Liver (tissue), 2 donors: ENCODE data around the gene PTRH1.

Experiments used
- YY1 ChIP-seq: IDR thresholded peaks from 2 replicates; pipeline ENCODE4 v1.6.1; 2016; ENCODE audit warnings: antibody characterized with exemption, mild to moderate bottlenecking
- TF ChIP-seq, protein P1 (sequence below): fragments of 150-350 bp; IDR thresholded peaks from 2 replicates; pipeline ENCODE4 v1.5.1; 2017; ENCODE audit warnings: improper control_type of control experiment, low read depth, low read length; ENCODE audit not compliant: missing input control
- donor health status: healthy.

DNA sequence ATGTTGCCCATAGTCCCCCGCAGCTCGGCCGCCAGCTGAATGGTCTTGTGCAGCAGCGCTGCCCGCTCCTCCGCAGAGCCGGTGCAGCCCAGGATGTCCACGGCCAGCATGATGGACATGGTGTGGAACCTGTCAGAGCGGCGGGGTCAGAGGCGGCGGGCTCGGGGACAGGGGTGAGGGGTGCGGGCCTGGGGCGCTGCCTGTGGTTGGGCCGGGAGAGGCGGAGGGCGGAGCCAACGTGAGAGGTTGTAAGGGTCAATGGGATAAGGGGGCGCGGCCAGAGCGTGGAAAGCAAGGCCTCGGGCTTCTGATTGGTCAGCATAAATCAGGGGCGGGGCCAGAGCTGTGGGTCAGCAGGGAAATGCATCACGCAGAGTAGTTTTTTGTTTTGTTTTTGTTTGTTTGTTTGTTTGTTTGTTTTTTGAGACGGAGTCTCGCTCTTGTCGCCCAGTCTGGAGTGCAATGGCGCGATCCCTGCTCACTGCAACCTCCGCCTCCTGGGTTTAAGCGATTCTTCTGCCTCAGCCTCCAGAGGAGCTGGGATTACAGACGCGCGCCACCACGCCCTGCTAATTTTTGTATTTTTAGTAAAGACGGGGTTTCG is 26.5 kb upstream of the PTRH1 start:
- no peak for TF ChIP-seq YY1
- TF ChIP-seq, protein P1, sequence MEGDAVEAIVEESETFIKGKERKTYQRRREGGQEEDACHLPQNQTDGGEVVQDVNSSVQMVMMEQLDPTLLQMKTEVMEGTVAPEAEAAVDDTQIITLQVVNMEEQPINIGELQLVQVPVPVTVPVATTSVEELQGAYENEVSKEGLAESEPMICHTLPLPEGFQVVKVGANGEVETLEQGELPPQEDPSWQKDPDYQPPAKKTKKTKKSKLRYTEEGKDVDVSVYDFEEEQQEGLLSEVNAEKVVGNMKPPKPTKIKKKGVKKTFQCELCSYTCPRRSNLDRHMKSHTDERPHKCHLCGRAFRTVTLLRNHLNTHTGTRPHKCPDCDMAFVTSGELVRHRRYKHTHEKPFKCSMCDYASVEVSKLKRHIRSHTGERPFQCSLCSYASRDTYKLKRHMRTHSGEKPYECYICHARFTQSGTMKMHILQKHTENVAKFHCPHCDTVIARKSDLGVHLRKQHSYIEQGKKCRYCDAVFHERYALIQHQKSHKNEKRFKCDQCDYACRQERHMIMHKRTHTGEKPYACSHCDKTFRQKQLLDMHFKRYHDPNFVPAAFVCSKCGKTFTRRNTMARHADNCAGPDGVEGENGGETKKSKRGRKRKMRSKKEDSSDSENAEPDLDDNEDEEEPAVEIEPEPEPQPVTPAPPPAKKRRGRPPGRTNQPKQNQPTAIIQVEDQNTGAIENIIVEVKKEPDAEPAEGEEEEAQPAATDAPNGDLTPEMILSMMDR: no peak
